ENCODE results near the gene CEACAM1.
A peak's percentile ranks its signal among the peaks of the same experiment; 100 is the strongest.
"Not testable (repeated sequence)": the region's sequence is repeated elsewhere in the genome, so short reads cannot be mapped to it uniquely, and the experiment has no call there.

Gene CEACAM1

DNA sequence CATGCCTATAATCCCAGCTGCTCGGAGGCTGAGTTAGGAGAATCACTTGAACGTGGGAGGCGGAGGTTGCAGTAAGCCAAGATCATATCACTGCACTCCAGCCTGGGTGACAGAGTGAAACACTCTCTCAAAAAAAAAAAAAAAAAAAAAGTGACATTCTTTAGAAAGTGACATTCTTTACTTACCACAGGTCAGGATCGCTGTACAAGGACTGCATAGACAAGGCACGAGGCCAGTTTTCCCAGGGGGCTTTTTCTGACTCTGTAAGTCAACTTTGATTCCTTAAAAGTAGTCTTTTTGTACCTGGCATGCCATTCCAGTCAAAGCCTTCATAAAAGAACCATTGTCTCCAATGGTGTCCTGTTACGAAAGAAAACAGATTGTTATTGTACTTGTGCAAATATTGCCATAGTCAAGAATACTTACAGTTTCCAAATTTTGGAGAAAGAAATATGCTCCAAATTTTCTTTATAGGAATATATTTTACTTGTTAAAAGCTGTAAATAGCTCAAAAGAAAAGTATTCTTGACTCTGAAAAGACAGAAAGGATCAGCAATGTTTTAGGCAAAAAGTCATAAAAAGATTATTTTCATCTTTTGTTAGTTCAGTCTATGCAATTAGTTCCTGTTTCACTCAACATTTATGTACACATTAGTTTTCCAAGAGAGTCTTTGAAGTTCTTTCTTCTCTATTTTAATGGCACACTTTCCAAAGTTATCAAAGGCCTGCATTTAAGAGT lies 39.3 kb downstream of the CEACAM1 start:
- peak overlapping the region; percentile 61 for H3K27ac ChIP-seq
- TF ChIP-seq, protein P1, sequence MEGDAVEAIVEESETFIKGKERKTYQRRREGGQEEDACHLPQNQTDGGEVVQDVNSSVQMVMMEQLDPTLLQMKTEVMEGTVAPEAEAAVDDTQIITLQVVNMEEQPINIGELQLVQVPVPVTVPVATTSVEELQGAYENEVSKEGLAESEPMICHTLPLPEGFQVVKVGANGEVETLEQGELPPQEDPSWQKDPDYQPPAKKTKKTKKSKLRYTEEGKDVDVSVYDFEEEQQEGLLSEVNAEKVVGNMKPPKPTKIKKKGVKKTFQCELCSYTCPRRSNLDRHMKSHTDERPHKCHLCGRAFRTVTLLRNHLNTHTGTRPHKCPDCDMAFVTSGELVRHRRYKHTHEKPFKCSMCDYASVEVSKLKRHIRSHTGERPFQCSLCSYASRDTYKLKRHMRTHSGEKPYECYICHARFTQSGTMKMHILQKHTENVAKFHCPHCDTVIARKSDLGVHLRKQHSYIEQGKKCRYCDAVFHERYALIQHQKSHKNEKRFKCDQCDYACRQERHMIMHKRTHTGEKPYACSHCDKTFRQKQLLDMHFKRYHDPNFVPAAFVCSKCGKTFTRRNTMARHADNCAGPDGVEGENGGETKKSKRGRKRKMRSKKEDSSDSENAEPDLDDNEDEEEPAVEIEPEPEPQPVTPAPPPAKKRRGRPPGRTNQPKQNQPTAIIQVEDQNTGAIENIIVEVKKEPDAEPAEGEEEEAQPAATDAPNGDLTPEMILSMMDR (conservative IDR thresholded peaks at IDR 0.05) = no peak

DNA sequence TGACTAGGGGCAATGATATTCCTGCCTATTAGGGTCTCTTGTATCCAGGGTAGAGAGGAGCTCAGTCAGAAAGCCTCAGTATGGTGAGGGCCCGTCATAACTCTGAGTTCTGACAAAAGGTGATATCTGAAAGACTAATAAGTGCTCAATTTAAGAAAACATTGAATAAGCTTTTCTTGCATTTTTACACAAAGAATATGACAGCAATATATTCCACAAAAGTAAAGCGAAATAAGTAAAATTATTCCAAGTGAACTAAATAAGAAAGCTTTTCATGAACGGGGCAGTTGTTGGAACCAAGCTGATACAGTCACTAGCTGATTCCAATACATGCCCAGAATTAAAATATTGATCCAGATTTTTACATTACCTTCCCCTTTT lies 40.5 kb downstream of the CEACAM1 start:
- TF ChIP-seq, protein P1 (conservative IDR thresholded peaks at IDR 0.05) = no peak

GRCh38 chr19:42487032-42487797 lies 41.1 kb downstream of the CEACAM1 start:
- peak overlapping the region; percentile 61; the same call in 1 of the 2 replicates for H3K27ac ChIP-seq
- TF ChIP-seq, protein P1 (conservative IDR thresholded peaks at IDR 0.05) = no peak

More for the DNA sequence above, 40.5 kb downstream of the CEACAM1 start:
- H3K27ac ChIP-seq = peak overlapping the region; percentile 61

GRCh38 chr19:42485036-42485435 lies 43.2 kb downstream of the CEACAM1 start:
- not testable (repeated sequence) for H3K27ac ChIP-seq

DNA sequence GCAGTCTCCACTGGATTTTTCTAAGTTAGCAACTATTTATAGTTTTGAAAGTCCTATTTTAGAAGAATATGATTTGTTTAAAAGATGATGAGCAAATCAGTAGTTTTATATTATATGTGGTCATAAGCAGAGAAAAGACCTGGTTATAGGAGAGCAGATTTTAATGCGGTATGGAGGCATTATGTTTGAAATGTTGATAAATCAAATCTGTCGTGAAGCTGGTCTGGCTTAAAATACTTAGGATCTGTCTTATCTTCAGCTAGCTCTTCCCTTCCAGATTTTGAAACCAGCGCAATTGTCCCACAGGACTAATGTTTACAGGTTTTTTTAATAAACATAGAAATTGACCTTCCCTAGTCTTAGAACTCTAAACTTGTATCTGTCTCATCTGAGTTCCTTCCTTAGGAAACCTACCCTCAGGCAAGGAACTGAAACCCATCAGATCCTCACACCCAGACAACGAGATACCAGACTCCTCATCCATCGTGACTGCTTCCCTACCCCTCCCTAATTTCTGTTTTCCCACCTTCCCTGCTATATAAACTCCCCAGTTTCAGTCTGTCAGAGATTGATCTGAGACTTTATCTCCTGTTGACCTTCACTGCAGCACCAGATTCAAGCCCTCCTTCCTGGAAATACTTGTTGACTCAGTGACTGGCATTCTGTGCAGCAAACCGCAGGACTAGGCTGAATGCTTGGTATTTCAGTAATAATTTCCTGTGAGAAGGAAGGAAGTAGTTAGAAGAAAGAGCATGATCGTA lies 47.8 kb downstream of the CEACAM1 start:
- no peak overlapping the region for H3K27ac ChIP-seq
- TF ChIP-seq, protein P1 (conservative IDR thresholded peaks at IDR 0.05) = no peak

- TF ChIP-seq, protein P1 (conservative IDR thresholded peaks at IDR 0.05) = no peak
- H3K27ac ChIP-seq = no peak overlapping the region
Measured at GRCh38 chr19:42479736-42480135, 48.5 kb downstream of the CEACAM1 start.

DNA sequence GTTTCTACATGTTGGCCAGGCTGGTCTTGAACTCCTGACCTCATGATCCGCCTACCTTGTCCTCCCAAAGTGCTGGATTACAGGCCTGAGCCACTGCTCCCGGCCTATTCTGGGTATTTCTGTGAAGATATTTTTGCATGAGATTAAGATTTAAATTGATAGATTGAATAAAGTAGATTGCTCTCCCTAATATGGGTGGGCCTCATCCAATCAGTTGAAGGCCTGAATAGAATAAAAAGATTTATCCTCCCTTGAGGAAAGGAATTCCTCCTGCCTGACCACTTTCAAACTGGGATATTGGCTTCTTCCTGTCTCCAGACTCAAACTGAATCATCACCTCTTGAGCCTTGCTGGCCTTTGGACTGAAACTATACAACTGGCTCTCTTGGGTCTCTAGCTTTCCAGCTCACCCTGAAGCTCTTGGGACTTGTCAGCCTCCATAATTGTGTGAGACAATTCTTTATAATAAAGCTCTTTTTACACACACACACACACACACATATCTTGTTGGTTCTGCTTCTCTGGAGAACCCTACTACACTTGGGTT lies 49.4 kb downstream of the CEACAM1 start:
- H3K27ac ChIP-seq = no peak overlapping the region
- TF ChIP-seq, protein P1 (conservative IDR thresholded peaks at IDR 0.05) = no peak

Data from VCaP (cell line).